Heart left ventricle (tissue), 13 donors: ENCODE measurements around the gene PACSIN2.

Experiments used
- POLR2A ChIP-seq, 2 donors: fragments of 450-650 bp; IDR thresholded peaks; one replicate each; pipeline ENCODE4 v1.6.1; 2017; ENCODE audit warnings: antibody characterized with exemption in 2 of 2, mild to moderate bottlenecking in 2 of 2, moderate library complexity in 2 of 2
- TF ChIP-seq, protein P1 (sequence below), 12 donors: fragments of 200-600 bp; sonication (generic) in 4 of 12; IDR thresholded peaks; one replicate each; pipeline versions ENCODE4 v1.5.0 to v1.8.0; 2018 to 2022; ENCODE audit warnings: antibody characterized with exemption in 12 of 12, mild to moderate bottlenecking in 5 of 12
- donor health status: ischemic (EF 13 %, LVEDD 7.1; RV severe dilation, severe dysfunction).
- donor health status: DM: no; HTN: yes; CAD: no.
- donor health status: DM: no; HTN: no; CAD: no.
- donor health status: ischemic (EF 25% LVEDD 6.9; RV normal size, moderate dysfunction).
- donor health status: ischemic (EF 25% LVEDD 5.7; RV mildly dilated, moderate dysfunction).
- donor health status: ischemic (EF 35%, LVEDD 5.7; RV mildly dilated, moderate dysfunction).
- donor health status: nonischemic (EF 11% LVEDD 7.7; RV severe dilation, severe dysfunction).
- donor health status: DM: yes; HTN: yes; CAD: no.
- donor health status: PGD.
- donor health status: ischemic (EF 29% LVEDD 5.4; RV normal size, mild dysfunction).
- donor health status: nonischemic (EF 23%, LVEDD 6.1; RV moderate dilation, normal function).

DNA sequence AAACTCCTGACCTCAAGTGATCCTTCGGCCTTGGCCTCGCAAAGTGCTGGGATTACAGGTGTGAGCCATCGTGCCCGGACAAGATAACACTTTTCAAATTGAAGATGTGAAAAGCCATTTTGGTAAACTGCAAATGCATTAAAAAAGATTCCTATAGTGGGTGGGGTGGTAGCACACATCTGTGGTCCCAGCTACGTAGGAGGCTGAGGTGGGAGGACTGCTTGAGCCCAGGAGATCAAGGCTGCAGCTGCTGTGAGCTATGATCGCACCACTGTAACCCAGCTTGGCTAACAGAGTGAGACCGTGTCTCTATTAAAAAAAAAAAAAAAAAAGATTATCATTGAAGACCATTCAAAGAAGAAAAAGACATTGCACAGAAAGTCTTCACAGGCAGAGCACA, 140.9 kb downstream of the PACSIN2 start:
- TF ChIP-seq, protein P1, sequence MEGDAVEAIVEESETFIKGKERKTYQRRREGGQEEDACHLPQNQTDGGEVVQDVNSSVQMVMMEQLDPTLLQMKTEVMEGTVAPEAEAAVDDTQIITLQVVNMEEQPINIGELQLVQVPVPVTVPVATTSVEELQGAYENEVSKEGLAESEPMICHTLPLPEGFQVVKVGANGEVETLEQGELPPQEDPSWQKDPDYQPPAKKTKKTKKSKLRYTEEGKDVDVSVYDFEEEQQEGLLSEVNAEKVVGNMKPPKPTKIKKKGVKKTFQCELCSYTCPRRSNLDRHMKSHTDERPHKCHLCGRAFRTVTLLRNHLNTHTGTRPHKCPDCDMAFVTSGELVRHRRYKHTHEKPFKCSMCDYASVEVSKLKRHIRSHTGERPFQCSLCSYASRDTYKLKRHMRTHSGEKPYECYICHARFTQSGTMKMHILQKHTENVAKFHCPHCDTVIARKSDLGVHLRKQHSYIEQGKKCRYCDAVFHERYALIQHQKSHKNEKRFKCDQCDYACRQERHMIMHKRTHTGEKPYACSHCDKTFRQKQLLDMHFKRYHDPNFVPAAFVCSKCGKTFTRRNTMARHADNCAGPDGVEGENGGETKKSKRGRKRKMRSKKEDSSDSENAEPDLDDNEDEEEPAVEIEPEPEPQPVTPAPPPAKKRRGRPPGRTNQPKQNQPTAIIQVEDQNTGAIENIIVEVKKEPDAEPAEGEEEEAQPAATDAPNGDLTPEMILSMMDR (IDR thresholded peaks at IDR 0.05): no peak
- no peak for TF ChIP-seq POLR2A (IDR thresholded peaks at IDR 0.05)
